Measurements from ENCODE around the gene ZNF641.
"Not testable (repeated sequence)": the region's sequence is repeated elsewhere in the genome, so short reads cannot be mapped to it uniquely, and the experiment has no call there.

DNA sequence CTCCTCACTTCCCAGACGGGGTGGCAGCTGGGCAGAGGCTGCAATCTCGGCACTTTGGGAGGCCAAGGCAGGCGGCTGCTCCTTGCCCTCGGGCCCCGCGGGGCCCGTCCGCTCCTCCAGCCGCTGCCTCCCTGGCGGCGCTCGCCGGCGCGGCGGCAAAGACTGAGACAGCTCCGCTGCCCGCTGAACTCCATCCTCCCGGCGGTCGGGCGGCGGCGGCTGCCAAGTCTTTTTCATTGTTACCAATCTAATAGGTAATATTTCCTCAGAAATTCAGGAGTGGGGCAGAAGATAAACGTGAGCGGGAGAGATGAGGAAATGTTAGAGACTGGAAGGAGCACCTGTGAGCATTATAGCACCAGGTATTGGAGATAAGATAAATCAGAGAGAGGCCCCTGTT is 17.0 kb downstream of the ZNF641 start:
- not testable (repeated sequence) for TF ChIP-seq SMC3 (IDR thresholded peaks at IDR 0.05); POLR2A (IDR thresholded peaks at IDR 0.05; ENCODE audit: low read length); JUN (IDR thresholded peaks at IDR 0.05); CBX2 (IDR thresholded peaks at IDR 0.05; ENCODE audit: borderline replicate concordance, low read depth); CHD4 (IDR thresholded peaks at IDR 0.05; ENCODE audit: borderline replicate concordance); RAD21 (conservative IDR thresholded peaks at IDR 0.05 in 1 of 2, IDR thresholded peaks at IDR 0.05 in 1 of 2); EHF (CRISPR knock-in tag; IDR thresholded peaks at IDR 0.05); KDM1A (IDR thresholded peaks at IDR 0.05; ENCODE audit: low read depth); GATA3 (IDR thresholded peaks at IDR 0.05; ENCODE audit: borderline replicate concordance)
- TF ChIP-seq, protein P1, sequence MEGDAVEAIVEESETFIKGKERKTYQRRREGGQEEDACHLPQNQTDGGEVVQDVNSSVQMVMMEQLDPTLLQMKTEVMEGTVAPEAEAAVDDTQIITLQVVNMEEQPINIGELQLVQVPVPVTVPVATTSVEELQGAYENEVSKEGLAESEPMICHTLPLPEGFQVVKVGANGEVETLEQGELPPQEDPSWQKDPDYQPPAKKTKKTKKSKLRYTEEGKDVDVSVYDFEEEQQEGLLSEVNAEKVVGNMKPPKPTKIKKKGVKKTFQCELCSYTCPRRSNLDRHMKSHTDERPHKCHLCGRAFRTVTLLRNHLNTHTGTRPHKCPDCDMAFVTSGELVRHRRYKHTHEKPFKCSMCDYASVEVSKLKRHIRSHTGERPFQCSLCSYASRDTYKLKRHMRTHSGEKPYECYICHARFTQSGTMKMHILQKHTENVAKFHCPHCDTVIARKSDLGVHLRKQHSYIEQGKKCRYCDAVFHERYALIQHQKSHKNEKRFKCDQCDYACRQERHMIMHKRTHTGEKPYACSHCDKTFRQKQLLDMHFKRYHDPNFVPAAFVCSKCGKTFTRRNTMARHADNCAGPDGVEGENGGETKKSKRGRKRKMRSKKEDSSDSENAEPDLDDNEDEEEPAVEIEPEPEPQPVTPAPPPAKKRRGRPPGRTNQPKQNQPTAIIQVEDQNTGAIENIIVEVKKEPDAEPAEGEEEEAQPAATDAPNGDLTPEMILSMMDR (IDR thresholded peaks at IDR 0.05): not testable (repeated sequence)
- TF ChIP-seq, protein P2, sequence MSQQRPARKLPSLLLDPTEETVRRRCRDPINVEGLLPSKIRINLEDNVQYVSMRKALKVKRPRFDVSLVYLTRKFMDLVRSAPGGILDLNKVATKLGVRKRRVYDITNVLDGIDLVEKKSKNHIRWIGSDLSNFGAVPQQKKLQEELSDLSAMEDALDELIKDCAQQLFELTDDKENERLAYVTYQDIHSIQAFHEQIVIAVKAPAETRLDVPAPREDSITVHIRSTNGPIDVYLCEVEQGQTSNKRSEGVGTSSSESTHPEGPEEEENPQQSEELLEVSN (IDR thresholded peaks at IDR 0.05; ENCODE audit: borderline replicate concordance, low read depth): not testable (repeated sequence)

Measured in A549 (cell line).